ENCODE results near the gene FADS1. TPM values are rescaled to one million over a fixed set of nuclear protein-coding genes. Genes with fewer than 3 reads are reported as not detected.

The FADS1 gene
- total and polyA plus RNA-seq, 8 donors: 21.5 to 161 (median 36.1) TPM

GRCh38 chr11:61761440-61762222 is 55.2 kb downstream of the FADS1 start:
- intact Hi-C loops (cut with DNase I): no loop called here
- DNase-seq (no peak), ATAC-seq (no peak)
- Histone ChIP-seq H3K9me3 (no peaks in the 10 kb centered on the region), H3K4me3 (no peak overlapping the region), H3K27me3 (peaks cover 0 to 43% of the 10 kb centered on the region in 2 donors), H3K36me3 (no peaks in the 10 kb centered on the region), H3K4me1 (no peaks in the 10 kb centered on the region), H3K27ac (no peak overlapping the region)
- no peak for TF ChIP-seq CTCF (IDR thresholded peaks at IDR 0.05)

GRCh38 chr11:61760946-61761345 is 55.9 kb downstream of the FADS1 start:
- intact Hi-C loops (cut with DNase I): no loop called here
- H3K36me3 ChIP-seq: no peaks in the 10 kb centered on the region
- TF ChIP-seq CTCF (IDR thresholded peaks at IDR 0.05): no peak
- peaks cover 0 to 43% of the 10 kb centered on the region in 2 donors for H3K27me3 ChIP-seq
- ATAC-seq (no peak), DNase-seq (no peak)
- H3K9me3 ChIP-seq: no peaks in the 10 kb centered on the region
- H3K4me1 ChIP-seq: peaks cover 0 to 4% of the 10 kb centered on the region in 2 donors
- no peak overlapping the region for H3K4me3 ChIP-seq
- H3K27ac ChIP-seq: no peak overlapping the region

GRCh38 chr11:61757213-61757862 is 59.5 kb downstream of the FADS1 start:
- H3K27me3 ChIP-seq: peaks cover 0 to 30% of the 10 kb centered on the region in 2 donors
- no peaks in the 10 kb centered on the region for H3K9me3 ChIP-seq
- intact Hi-C loops (cut with DNase I): no loop called here
- no peak for ATAC-seq
- H3K4me1 ChIP-seq: peaks cover 0 to 12% of the 10 kb centered on the region in 2 donors
- TF ChIP-seq CTCF (IDR thresholded peaks at IDR 0.05): no peak
- no peaks in the 10 kb centered on the region for H3K36me3 ChIP-seq
- H3K27ac ChIP-seq: no peak overlapping the region
- H3K4me3 ChIP-seq: no peak overlapping the region
- DNase-seq: no peak

GRCh38 chr11:61756452-61757212 is 60.2 kb downstream of the FADS1 start:
- no peak for TF ChIP-seq CTCF (IDR thresholded peaks at IDR 0.05)
- no peak overlapping the region for H3K4me3 ChIP-seq
- H3K9me3 ChIP-seq: no peaks in the 10 kb centered on the region
- H3K27ac ChIP-seq: no peak overlapping the region
- H3K36me3 ChIP-seq: no peaks in the 10 kb centered on the region
- intact Hi-C loops (cut with DNase I): no loop called here
- ATAC-seq (peak; percentile 12), DNase-seq (peak in 1 of 4 donors; percentile 62)
- peaks cover 3 to 12% of the 10 kb centered on the region in 2 donors for H3K4me1 ChIP-seq
- peaks cover 0 to 29% of the 10 kb centered on the region in 2 donors for H3K27me3 ChIP-seq

- DNase-seq (no peak), ATAC-seq (no peak)
- Histone ChIP-seq H3K4me1 (peaks cover 3 to 12% of the 10 kb centered on the region in 2 donors), H3K9me3 (no peaks in the 10 kb centered on the region), H3K36me3 (no peaks in the 10 kb centered on the region), H3K4me3 (no peak overlapping the region), H3K27me3 (peaks cover 0 to 29% of the 10 kb centered on the region in 2 donors), H3K27ac (no peak overlapping the region)
- intact Hi-C loops (cut with DNase I): no loop called here
- TF ChIP-seq CTCF (IDR thresholded peaks at IDR 0.05): no peak
These were observed 60.7 kb downstream of the FADS1 start for GRCh38 chr11:61756147-61756451.

All from left lung (tissue), 10 donors.